GM10266 (cell line): Measurements from ENCODE around the gene PIWIL1.

Source experiments
- DNase-seq: peaks from one replicate; pipeline ENCODE4 v3.0.0; 2012; ENCODE audit errors: extremely low spot score
- TF ChIP-seq, protein P1 (sequence below): IDR thresholded peaks from 2 replicates; pipeline ENCODE4 v1.5.1; 2012; ENCODE audit warnings: mild to moderate bottlenecking, low read depth; ENCODE audit not compliant: control insufficient read depth, insufficient read depth; ENCODE audit errors: missing control alignments

The PIWIL1 gene

DNA sequence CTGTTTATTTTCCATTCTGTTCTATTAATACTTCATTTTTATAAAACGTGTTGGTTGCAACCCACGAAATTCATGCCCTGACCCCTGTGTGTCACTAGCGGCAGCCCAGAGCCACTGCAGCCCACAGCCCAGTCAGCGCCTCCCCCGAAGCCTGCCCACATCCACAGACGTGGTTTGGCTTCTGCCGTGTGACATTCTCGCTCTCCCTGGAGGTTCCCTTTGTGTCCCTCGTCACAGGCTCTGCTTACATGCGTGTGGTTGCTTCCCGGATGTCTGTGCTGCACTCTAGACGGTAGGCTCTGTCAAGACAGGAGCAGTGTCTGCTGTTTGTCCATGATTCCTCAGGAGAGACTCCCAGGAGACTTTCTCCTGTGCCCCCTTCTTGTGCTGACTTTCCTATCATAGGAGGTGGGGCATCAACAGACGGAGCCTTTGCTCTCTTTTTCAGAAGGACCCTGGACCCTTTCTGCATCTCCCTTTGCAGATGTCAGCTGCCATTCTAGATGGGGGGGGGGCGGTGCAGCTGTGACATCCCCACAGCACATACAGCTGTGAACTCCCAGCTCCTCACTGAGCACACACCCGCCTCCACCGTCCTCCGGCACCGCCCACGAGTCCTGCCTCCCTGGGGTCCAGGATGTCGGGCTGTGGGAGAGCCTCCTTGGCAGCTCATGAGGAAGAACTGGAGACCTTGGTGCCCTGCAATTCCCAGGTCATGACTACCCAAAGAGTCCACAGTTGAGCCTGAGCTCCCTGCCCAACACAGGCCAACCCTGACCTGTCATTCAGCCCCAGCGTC lies 36.8 kb upstream of the PIWIL1 start:
- no peak for DNase-seq
- TF ChIP-seq, protein P1, sequence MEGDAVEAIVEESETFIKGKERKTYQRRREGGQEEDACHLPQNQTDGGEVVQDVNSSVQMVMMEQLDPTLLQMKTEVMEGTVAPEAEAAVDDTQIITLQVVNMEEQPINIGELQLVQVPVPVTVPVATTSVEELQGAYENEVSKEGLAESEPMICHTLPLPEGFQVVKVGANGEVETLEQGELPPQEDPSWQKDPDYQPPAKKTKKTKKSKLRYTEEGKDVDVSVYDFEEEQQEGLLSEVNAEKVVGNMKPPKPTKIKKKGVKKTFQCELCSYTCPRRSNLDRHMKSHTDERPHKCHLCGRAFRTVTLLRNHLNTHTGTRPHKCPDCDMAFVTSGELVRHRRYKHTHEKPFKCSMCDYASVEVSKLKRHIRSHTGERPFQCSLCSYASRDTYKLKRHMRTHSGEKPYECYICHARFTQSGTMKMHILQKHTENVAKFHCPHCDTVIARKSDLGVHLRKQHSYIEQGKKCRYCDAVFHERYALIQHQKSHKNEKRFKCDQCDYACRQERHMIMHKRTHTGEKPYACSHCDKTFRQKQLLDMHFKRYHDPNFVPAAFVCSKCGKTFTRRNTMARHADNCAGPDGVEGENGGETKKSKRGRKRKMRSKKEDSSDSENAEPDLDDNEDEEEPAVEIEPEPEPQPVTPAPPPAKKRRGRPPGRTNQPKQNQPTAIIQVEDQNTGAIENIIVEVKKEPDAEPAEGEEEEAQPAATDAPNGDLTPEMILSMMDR, result no peak

DNA sequence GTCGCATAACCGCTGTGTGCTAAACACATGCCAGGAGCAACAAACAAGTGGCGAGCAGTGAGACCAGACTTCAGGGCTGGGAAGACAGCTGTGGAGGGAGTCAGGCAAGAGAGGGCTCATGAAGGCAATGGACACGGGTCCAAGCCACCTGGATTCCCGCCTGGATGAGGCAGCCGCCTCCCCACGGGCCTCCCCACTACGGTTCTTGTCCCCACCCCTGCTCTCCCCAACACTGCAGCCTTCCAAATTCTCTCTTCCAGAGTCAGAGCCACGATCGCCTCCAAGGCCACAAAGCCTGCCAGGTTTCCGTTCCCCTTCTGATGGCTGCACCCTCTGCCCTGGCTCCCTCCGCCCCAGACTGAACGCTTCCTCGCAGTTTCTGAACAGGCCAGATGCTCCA lies 36.1 kb upstream of the PIWIL1 start:
- TF ChIP-seq, protein P1, result no peak
- DNase-seq, result no peak

DNA sequence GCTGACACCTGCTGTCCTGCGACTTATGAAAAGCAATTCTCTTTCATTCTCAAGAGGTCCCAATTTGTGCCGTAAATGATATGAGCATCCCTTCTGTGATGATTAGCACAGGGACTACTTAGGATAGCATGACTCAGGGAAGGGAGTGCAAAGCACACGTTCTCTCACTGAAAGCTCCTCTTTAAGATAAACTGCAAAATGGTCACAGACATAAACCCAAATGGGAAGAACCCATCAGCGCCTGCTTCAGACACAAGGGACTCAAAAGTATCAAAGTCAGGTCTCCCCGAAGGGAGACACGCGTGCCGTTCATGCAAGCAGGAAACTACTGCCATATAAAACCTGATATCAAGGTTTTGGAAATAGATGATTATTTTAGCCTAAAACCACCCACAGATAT lies 33.9 kb upstream of the PIWIL1 start:
- TF ChIP-seq, protein P1, result no peak
- no peak for DNase-seq

DNA sequence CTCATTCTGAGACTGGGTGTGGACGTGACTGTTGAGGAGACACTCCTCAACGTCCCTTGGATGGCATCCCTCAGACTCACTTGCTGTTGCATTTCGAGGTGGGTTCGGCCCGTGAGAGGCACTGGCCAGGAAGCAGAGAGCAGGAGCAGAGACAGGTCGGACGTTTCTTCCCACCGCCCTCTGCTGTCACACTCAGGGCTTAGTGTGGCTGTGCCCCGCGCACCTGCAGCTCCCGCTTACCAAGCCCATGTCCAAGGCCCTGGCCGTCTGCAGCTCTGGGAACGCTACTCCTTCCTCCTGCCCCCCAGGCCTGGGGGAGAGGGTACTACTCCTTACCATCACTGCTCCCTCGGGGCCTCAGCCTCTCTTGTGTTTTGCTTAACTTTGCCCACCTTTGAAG lies 29.8 kb upstream of the PIWIL1 start:
- no peak for DNase-seq
- TF ChIP-seq, protein P1, result no peak

GRCh38 chr12:130308393-130308792 lies 29.3 kb upstream of the PIWIL1 start:
- no peak for DNase-seq
- TF ChIP-seq, protein P1, result no peak

GRCh38 chr12:130316251-130316650 lies 21.4 kb upstream of the PIWIL1 start:
- no peak for DNase-seq
- TF ChIP-seq, protein P1, result no peak

DNA sequence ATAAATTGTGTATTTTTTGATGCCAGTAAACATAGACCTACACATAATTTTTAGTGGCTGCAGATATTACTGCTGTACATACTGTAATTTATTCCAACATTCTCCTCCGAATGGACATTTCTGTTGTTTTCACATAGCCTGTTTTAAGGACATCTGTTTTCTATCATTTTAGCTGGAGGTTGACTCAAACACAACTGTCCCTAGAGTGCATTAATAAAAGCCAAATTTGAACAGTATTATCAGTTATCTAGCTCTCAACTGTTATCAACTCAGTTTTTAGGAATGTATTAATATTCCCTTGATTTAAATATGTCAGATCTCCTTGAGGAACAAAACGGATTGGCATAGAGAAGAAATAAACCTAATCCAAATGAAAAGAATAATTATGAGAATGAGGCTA lies 17.2 kb upstream of the PIWIL1 start:
- no peak for DNase-seq
- TF ChIP-seq, protein P1, result no peak
